VCaP (cell line): Measurements from ENCODE around the gene RABIF.
"Not testable (repeated sequence)": the region's sequence is repeated elsewhere in the genome, so short reads cannot be mapped to it uniquely, and the experiment has no call there.

ENCODE experiments used
- H3K27ac ChIP-seq: fragments of 450-650 bp; 2 replicates; pipeline ENCODE4 v1.5.1; 2017
- CTCF ChIP-seq: fragments of 450-650 bp; conservative IDR thresholded peaks from 2 replicates; pipeline ENCODE4 v1.5.1; 2017; ENCODE audit warnings: mild to moderate bottlenecking, moderate library complexity

The RABIF gene

DNA sequence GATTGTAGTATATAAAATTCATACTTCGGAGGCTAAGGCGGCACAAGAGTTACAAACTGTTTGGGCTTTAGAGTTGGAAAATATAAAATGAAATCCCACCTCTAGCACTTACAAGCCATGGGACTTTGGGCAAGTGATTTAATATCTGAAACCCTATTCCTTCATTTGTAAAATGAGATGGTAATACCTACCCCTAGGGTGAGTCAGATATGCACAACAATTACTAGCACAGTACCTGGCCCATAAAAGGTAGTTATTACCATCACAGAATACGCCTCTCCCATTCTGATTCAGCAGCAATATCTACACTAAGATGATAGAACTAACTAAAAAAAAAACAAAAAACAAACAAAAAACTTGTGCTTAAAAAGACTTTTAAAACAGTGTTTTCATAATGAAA lies 34.6 kb upstream of the RABIF start:
- TF ChIP-seq CTCF: no peak
- no peak overlapping the region for H3K27ac ChIP-seq

DNA sequence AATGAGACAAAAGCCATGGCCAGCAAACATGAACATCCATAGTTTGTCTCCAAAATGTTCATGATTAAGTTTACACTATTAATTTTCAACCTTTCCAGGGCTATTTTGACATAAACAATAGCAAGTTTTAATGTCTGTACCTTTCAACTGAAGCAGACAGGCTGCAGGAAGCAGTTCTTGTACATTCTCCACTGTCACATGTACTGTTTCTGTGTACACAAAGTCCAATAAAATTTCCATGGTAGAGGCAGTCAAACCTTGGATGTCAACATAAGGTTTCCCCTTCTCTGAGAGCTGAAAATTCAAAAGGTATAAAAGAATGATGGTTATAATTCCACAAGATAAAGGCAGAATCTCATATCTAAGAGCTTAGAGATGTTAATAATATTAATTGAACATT lies 30.7 kb upstream of the RABIF start:
- peak overlapping the region; percentile 92 for H3K27ac ChIP-seq
- TF ChIP-seq CTCF: no peak

DNA sequence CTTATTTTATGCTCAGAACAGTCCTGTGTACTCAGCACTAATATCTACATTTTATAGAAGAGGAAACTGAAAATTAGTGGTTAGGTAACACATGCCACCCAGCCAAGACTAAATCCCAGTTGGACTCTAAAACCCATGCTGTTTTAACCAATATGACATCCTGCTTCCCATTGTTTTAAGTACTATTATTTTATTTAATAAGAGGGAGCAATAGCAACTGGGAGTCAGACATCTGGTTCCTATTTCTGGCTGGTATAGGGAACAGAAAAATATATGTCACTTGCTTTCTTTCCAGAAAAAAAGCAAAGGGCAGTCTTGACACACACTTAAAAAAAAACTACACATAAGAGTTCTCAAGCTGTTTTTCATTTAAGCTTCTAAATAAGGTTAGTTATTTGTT lies 26.2 kb upstream of the RABIF start:
- no peak overlapping the region for H3K27ac ChIP-seq
- TF ChIP-seq CTCF: no peak

DNA sequence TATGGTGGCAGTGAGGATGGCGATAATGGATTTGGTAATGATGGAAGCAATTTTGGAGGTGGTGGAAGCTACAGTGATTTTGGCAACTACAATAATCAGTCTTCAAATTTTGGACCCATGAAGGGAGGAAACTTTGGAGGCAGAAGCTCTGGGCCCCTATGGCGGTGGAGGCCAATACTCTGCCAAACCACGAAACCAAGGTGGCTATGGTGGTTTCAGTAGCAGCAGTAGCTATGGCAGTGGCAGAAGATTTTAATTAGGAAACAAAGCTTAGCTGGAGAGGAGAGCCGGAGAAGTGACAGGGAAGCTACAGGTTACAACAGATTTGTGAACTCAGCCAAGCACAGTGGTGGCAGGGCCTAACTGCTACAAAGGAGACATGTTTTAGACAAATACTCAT lies 23.5 kb upstream of the RABIF start:
- H3K27ac ChIP-seq: not testable (repeated sequence)

GRCh38 chr1:202909494-202909893 lies 20.5 kb upstream of the RABIF start:
- TF ChIP-seq CTCF: no peak
- no peak overlapping the region for H3K27ac ChIP-seq

DNA sequence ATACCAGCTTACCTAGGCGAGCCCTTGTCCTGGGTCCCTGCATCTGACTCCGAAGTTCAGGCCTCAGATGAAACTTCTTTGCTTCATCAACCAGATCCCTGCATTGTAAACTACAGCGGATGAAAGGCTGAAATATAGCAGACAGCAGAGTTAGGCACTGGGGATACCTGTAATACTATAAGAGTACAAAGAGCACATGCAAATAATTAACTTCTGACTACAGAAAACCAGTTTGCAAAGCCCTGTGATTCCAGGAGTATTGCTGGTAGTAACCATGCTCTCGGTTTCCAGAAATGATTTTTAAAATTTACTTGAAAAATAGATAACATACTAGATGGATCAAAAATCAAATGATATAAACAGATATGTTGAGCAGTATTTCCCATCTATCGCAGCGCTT lies 20.0 kb upstream of the RABIF start:
- TF ChIP-seq CTCF: no peak
- no peak overlapping the region for H3K27ac ChIP-seq

DNA sequence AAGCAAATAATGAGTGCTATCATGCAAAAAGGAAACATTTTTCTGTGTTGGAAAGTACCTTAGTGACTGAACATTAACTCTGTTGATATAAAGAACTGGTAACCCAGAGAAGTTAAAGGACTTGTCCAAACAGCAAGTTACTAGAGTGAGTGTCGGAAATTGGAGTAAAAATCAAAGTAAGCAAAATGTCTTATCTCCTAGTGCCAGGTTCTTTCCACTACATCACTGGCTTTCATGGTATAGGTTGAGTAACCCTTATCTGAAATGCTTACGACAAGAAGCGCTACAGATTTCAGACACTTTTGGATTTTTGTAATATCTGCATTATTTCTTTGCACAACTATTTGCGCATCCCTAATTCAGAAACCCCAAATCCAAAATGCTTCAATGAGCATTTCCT lies 16.4 kb upstream of the RABIF start:
- peak overlapping the region; percentile 23; the same call in 1 of the 2 replicates for H3K27ac ChIP-seq
- no peak for TF ChIP-seq CTCF

DNA sequence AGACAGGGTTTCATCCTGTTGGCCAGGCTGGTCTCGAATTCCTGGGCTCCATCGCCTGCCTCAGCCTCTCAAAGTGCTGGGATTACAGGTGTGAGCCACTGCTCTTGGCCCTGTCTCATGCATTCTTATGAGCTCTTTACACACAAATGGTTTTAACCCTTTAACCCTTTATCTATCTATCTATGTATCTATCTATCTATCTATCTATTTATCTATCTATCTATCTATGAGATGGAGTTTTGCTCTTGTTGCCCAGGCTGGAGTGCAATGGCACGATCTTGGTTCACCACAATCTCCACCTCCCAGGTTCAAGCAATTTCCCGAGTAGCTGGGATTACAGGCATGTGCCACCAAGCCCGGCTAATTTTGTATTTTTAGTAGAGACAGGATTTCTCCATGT lies 14.9 kb upstream of the RABIF start:
- peak overlapping the region; percentile 23; the same call in 1 of the 2 replicates for H3K27ac ChIP-seq

DNA sequence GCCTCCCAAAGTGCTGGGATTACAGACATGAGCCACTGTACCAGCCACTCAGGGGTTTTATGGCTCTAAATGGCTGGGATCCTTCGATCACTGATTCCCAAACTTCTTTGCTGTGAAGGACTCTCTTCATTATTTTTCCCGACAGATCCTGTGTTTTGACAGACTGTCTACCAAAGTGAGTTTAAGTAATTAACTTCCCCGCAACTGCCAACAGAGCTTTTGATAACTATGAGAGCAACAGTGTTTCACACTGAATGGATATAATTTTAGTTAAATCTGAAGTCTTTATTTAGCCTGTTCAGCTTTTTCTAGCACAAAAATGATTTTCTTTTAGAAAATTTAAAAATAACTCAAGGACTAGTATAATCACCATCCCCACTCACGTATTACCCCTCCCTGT lies 12.6 kb upstream of the RABIF start:
- no peak for TF ChIP-seq CTCF
- no peak overlapping the region for H3K27ac ChIP-seq
